H9 (cell line): Measurements from ENCODE around the gene CXCR5. TPM values are rescaled to one million over a fixed set of nuclear protein-coding genes. Genes with fewer than 3 reads are reported as not detected.
A peak's percentile ranks its signal among the peaks of the same experiment; 100 is the strongest.

ENCODE experiments used
- DNase-seq: peaks from one replicate; pipeline ENCODE4 v3.0.0-alpha.2; 2017
- H2AFZ ChIP-seq: one replicate; pipeline ENCODE4 v1.6.1; 2013; ENCODE audit warnings: mild to moderate bottlenecking, low read length, control low read depth, moderate library complexity
- H2AK5ac ChIP-seq: 2 replicates; pipeline ENCODE4 v1.6.1; 2013; ENCODE audit warnings: low read length, control low read depth, mixed read lengths; ENCODE audit not compliant: insufficient read length
- H2BK120ac ChIP-seq: one replicate; pipeline ENCODE4 v1.6.1; 2013; ENCODE audit warnings: low read depth, mild to moderate bottlenecking, low read length, control low read depth, inconsistent platforms; ENCODE audit not compliant: poor library complexity, severe bottlenecking
- H2BK12ac ChIP-seq: 2 replicates; pipeline ENCODE4 v1.6.1; 2013; ENCODE audit warnings: low read length, control low read depth, mixed read lengths, low read depth; ENCODE audit not compliant: insufficient read length
- H2BK15ac ChIP-seq: 2 replicates; pipeline ENCODE4 v1.6.1; 2013; ENCODE audit warnings: low read depth, low read length, control low read depth
- H2BK20ac ChIP-seq: one replicate; pipeline ENCODE4 v1.6.1; 2013; ENCODE audit warnings: low read depth, mild to moderate bottlenecking, low read length, control low read depth, inconsistent platforms; ENCODE audit not compliant: poor library complexity, severe bottlenecking
- H2BK5ac ChIP-seq: 2 replicates; pipeline ENCODE4 v1.6.1; 2013; ENCODE audit warnings: low read length, control low read depth, mixed read lengths; ENCODE audit not compliant: insufficient read length
- H3K14ac ChIP-seq: 2 replicates; pipeline ENCODE4 v1.6.1; 2013; ENCODE audit warnings: low read length, control low read depth; ENCODE audit not compliant: insufficient read depth
- H3K18ac ChIP-seq: 2 replicates; pipeline ENCODE4 v1.6.1; 2013; ENCODE audit warnings: low read depth, mild to moderate bottlenecking, mixed read lengths, low read length, control low read depth; ENCODE audit not compliant: insufficient read length
- H3K23ac ChIP-seq: 2 replicates; pipeline ENCODE4 v1.6.1; 2013; ENCODE audit warnings: low read length, control low read depth, mixed read lengths, low read depth; ENCODE audit not compliant: insufficient read length
- H3K23me2 ChIP-seq: 2 replicates; pipeline ENCODE4 v1.6.1; 2013; ENCODE audit warnings: low read depth, mild to moderate bottlenecking, mixed read lengths, low read length, control low read depth; ENCODE audit not compliant: insufficient read length, poor library complexity, severe bottlenecking
- H3K27ac ChIP-seq: 2 replicates; pipeline ENCODE4 v1.5.1; 2013; ENCODE audit warnings: low read length, control low read depth, mixed read lengths, low read depth; ENCODE audit not compliant: insufficient read length
- H3K27me3 ChIP-seq: 2 replicates; pipeline ENCODE4 v1.6.1; 2013; ENCODE audit warnings: low read length, control low read depth, inconsistent platforms; ENCODE audit not compliant: insufficient read depth
- H3K4ac ChIP-seq: 2 replicates; pipeline ENCODE4 v1.6.1; 2013; ENCODE audit warnings: low read depth, mild to moderate bottlenecking, control low read depth, inconsistent platforms, low read length, moderate library complexity
- H3K4me1 ChIP-seq: 2 replicates; pipeline ENCODE4 v1.6.1; 2013; ENCODE audit warnings: low read length, control low read depth, inconsistent platforms; ENCODE audit not compliant: insufficient read depth
- H3K4me2 ChIP-seq: 2 replicates; pipeline ENCODE4 v1.6.1; 2013; ENCODE audit warnings: low read length, control low read depth, mixed read lengths; ENCODE audit not compliant: insufficient read length, insufficient read depth
- H3K56ac ChIP-seq: 2 replicates; pipeline ENCODE4 v1.6.1; 2013; ENCODE audit warnings: low read depth, mild to moderate bottlenecking, mixed read lengths, low read length, control low read depth; ENCODE audit not compliant: insufficient read length
- H3K79me1 ChIP-seq: 2 replicates; pipeline ENCODE4 v1.6.1; 2013; ENCODE audit warnings: low read depth, mild to moderate bottlenecking, moderate library complexity, low read length, control low read depth, inconsistent platforms; ENCODE audit not compliant: insufficient read depth, poor library complexity, severe bottlenecking
- H3K79me2 ChIP-seq: 2 replicates; pipeline ENCODE4 v1.6.1; 2013; ENCODE audit warnings: low read length, control low read depth, inconsistent platforms; ENCODE audit not compliant: insufficient read depth
- H3K9ac ChIP-seq: 2 replicates; pipeline ENCODE4 v1.6.1; 2013; ENCODE audit warnings: low read length, control low read depth, mixed read lengths; ENCODE audit not compliant: insufficient read length; ENCODE audit errors: extremely low read depth
- H3K9me3 ChIP-seq: one replicate; pipeline ENCODE4 v1.6.1; 2013; ENCODE audit warnings: low read depth, low read length, inconsistent platforms; ENCODE audit not compliant: control insufficient read depth
- H3T11ph ChIP-seq: one replicate; pipeline ENCODE4 v1.6.1; 2013; ENCODE audit warnings: mild to moderate bottlenecking, low read length, control low read depth, inconsistent platforms
- H4K20me1 ChIP-seq: one replicate; pipeline ENCODE4 v1.6.1; 2013; ENCODE audit not compliant: control insufficient read depth, insufficient read length, insufficient read depth
- H4K5ac ChIP-seq: 2 replicates; pipeline ENCODE4 v1.6.1; 2013; ENCODE audit warnings: low read depth, mild to moderate bottlenecking, mixed read lengths, low read length, control low read depth; ENCODE audit not compliant: insufficient read length
- H4K8ac ChIP-seq: replicated peaks from 2 replicates; pipeline ENCODE4 v1.6.1; 2013; ENCODE audit warnings: low read length, control low read depth, mixed read lengths, low read depth; ENCODE audit not compliant: insufficient read length
- H4K91ac ChIP-seq: 2 replicates; pipeline ENCODE4 v1.6.1; 2013; ENCODE audit warnings: low read depth, mild to moderate bottlenecking, moderate library complexity, mixed read lengths, low read length, control low read depth; ENCODE audit not compliant: insufficient read length
- H3K27ac Mint-ChIP-seq, 3 experiments: 2 replicates in 2 of 3; 3 replicates in 1 of 3; pipeline ENCODE4 v1.8.0; 2020 to 2021; ENCODE audit warnings: mixed read lengths in 3 of 3, mild to moderate bottlenecking in 1 of 3, moderate library complexity in 1 of 3
- H3K27me3 Mint-ChIP-seq: 2 replicates; pipeline ENCODE4 v1.8.0; 2021; ENCODE audit warnings: low read depth, mild to moderate bottlenecking, moderate library complexity, mixed read lengths
- H3K36me3 Mint-ChIP-seq, 3 experiments: 2 replicates in 2 of 3; 3 replicates in 1 of 3; pipeline ENCODE4 v1.8.0; 2020 to 2021; ENCODE audit warnings: low read depth in 3 of 3, mixed read lengths in 3 of 3; ENCODE audit not compliant: insufficient read depth in 1 of 3
- H3K4me1 Mint-ChIP-seq, 2 experiments: 2 replicates each; pipeline ENCODE4 v1.8.0; 2020; ENCODE audit warnings: mixed read lengths in 2 of 2
- H3K4me3 Mint-ChIP-seq, 2 experiments: 2 replicates in 1 of 2; 3 replicates in 1 of 2; pipeline ENCODE4 v1.8.0; 2020 to 2021; ENCODE audit warnings: mild to moderate bottlenecking in 2 of 2, mixed read lengths in 2 of 2, moderate library complexity in 1 of 2
- H3K9me3 Mint-ChIP-seq, 2 experiments: 2 replicates in 1 of 2; 3 replicates in 1 of 2; pipeline ENCODE4 v1.8.0; 2020; ENCODE audit warnings: mild to moderate bottlenecking in 2 of 2, mixed read lengths in 2 of 2, moderate library complexity in 1 of 2
- CTCF ChIP-seq: fragments of 200-600 bp; sonication (generic); conservative IDR thresholded peaks from 3 replicates; pipeline ENCODE4 v1.8.0; 2021; ENCODE audit warnings: antibody characterized with exemption, mild to moderate bottlenecking
- WGBS: extraction: QIAGEN DNeasy Blood & Tissue Kit; methylation state at CpG from one replicate; pipeline ENCODE4 v1.1.7; 2013; ENCODE audit warnings: missing lambda C conversion rate, low lambda C conversion rate, mixed read lengths; ENCODE audit not compliant: insufficient read length; ENCODE audit errors: extremely low coverage; 5-methylcytosine and 5-hydroxymethylcytosine counted together
- total RNA-seq: library from RNA; stranded (reverse); gene quantifications from 2 replicates; pipeline ENCODE4 v1.2.1, GENCODE V29; 2021

CXCR5 gene
- total RNA-seq, 1 experiment from 2014 or later = 0.07 TPM

- Mint-ChIP-seq H3K9me3 (no peaks in the 10 kb centered on the region; a peak in 1 of 5 replicates), H3K27ac (peak overlapping the region in 1 of 3 experiments; percentile 55; a peak in 1 of 7 replicates), H3K4me1 (peaks cover 68 to 79% of the 10 kb centered on the region in 2 experiments), H3K36me3 (peaks cover 0 to 5% (median 2%) of the 10 kb centered on the region in 3 experiments; a peak in 2 of 7 replicates), H3K27me3 (peaks cover 10% of the 10 kb centered on the region), H3K4me3 (peak overlapping the region; percentile 35 to 59; a peak in 3 of 5 replicates)
- Histone ChIP-seq H3K79me1 (no peaks in the 10 kb centered on the region), H2AK5ac (no peak overlapping the region), H3K23me2 (peaks cover 35% of the 10 kb centered on the region), H3K14ac (no peak overlapping the region), H3K4ac (no peak overlapping the region), H3K4me2 (peak overlapping the region; percentile 67), H4K8ac (no peak overlapping the region), H4K5ac (no peak overlapping the region), H2BK5ac (no peak overlapping the region), H2AFZ (no peak overlapping the region), H2BK15ac (no peak overlapping the region), H3K18ac (no peak overlapping the region), H3K23ac (no peak overlapping the region), H3K79me2 (peaks cover 22% of the 10 kb centered on the region; the same call in 1 of the 2 replicates), H3K4me1 (peaks cover 32% of the 10 kb centered on the region), H3K27me3 (no peaks in the 10 kb centered on the region; the same call in 1 of the 2 replicates), H3K9ac (no peak overlapping the region), H3K27ac (no peak overlapping the region), H4K20me1 (no peaks in the 10 kb centered on the region), H4K91ac (no peak overlapping the region), H2BK20ac (no peak overlapping the region), H3K56ac (no peak overlapping the region), H2BK120ac (no peak overlapping the region), H2BK12ac (no peak overlapping the region), H3K9me3 (no peaks in the 10 kb centered on the region), H3T11ph (no peak overlapping the region)
- WGBS = no CpG with 5 or more reads among the region's 20 CpGs
- DNase-seq = peak; percentile 83
- no peak for TF ChIP-seq CTCF
Measured at GRCh38 chr11:118921929-118922744, 38.4 kb downstream of the CXCR5 start.
